Esophagus squamous epithelium (tissue), 4 donors: ENCODE data around the gene KLRC4.

ENCODE experiments used
- POLR2A ChIP-seq, 4 donors: fragments of 450-650 bp; IDR thresholded peaks; one replicate each; pipeline ENCODE4 v1.6.1; 2017; ENCODE audit warnings: antibody characterized with exemption in 4 of 4, mild to moderate bottlenecking in 4 of 4, moderate library complexity in 3 of 4
- TF ChIP-seq, protein P1 (sequence below), 6 experiments: fragments of 450-650 bp in 4 of 6; fragments of 200-600 bp in 2 of 6; sonication (generic) in 2 of 6; IDR thresholded peaks; one replicate each; pipeline ENCODE4 v1.5.1; 2016 to 2019; ENCODE audit warnings: antibody characterized with exemption in 6 of 6, mild to moderate bottlenecking in 4 of 6, moderate library complexity in 4 of 6

DNA sequence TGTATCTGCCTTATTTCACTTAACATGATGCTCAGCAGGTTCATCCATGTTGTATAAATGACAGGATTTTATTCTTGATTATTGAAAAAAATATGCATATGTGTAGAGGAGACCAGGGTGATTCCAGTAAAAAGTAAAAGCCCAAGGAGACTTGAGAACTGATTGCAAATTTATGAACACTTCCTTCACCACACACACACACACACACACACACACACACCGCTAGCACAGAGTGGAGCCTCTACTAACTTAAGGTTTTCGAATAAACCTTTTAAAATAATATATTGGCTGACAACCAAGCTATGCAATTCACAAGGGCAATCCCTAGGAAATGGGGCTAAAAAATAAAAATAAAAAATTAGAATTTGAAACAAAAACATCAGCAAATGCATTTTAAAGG, 11.4 kb downstream of the KLRC4 start:
- TF ChIP-seq, protein P1, sequence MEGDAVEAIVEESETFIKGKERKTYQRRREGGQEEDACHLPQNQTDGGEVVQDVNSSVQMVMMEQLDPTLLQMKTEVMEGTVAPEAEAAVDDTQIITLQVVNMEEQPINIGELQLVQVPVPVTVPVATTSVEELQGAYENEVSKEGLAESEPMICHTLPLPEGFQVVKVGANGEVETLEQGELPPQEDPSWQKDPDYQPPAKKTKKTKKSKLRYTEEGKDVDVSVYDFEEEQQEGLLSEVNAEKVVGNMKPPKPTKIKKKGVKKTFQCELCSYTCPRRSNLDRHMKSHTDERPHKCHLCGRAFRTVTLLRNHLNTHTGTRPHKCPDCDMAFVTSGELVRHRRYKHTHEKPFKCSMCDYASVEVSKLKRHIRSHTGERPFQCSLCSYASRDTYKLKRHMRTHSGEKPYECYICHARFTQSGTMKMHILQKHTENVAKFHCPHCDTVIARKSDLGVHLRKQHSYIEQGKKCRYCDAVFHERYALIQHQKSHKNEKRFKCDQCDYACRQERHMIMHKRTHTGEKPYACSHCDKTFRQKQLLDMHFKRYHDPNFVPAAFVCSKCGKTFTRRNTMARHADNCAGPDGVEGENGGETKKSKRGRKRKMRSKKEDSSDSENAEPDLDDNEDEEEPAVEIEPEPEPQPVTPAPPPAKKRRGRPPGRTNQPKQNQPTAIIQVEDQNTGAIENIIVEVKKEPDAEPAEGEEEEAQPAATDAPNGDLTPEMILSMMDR (IDR thresholded peaks at IDR 0.05): no peak
- TF ChIP-seq POLR2A (IDR thresholded peaks at IDR 0.05): no peak
